ENCODE data around the gene GATD1. TPM values are rescaled to one million over a fixed set of nuclear protein-coding genes. Genes with fewer than 3 reads are reported as not detected.
A peak's percentile ranks its signal among the peaks of the same experiment; 100 is the strongest.

GATD1 gene
- total RNA-seq, 2 experiments from 2014 or later = 109 to 117 TPM

GRCh38 chr11:746289-747157 is 30.8 kb downstream of the GATD1 start:
- POLR2A ChIA-PET = interaction anchor here (1.2 to 1.9 kb wide), 3 partner anchors 10 to 30 kb away, joined by 5 to 7 read pairs (median 6); no protein-coding TSS in a partner anchor
- peak overlapping the region; percentile 59; the same call in 1 of the 2 replicates for H2AFZ ChIP-seq (ENCODE audit: low read length)
- H4K20me1 ChIP-seq (ENCODE audit: insufficient read depth, low read length) = peaks cover 6% of the 10 kb centered on the region; the same call in 1 of the 2 replicates
- BruUV-seq (replicated peaks) = no TSS peak
- H3K79me2 ChIP-seq (ENCODE audit: insufficient read depth, low read depth, low read length) = peaks cover 41% of the 10 kb centered on the region
- peak; percentile 35 for DNase-seq (ENCODE audit: low spot score)
- TF ChIP-seq EZH2phosphoT487 (IDR thresholded peaks at IDR 0.05; ENCODE audit: borderline replicate concordance, low read depth, low read length) = no peak
- TF ChIP-seq, protein P1, sequence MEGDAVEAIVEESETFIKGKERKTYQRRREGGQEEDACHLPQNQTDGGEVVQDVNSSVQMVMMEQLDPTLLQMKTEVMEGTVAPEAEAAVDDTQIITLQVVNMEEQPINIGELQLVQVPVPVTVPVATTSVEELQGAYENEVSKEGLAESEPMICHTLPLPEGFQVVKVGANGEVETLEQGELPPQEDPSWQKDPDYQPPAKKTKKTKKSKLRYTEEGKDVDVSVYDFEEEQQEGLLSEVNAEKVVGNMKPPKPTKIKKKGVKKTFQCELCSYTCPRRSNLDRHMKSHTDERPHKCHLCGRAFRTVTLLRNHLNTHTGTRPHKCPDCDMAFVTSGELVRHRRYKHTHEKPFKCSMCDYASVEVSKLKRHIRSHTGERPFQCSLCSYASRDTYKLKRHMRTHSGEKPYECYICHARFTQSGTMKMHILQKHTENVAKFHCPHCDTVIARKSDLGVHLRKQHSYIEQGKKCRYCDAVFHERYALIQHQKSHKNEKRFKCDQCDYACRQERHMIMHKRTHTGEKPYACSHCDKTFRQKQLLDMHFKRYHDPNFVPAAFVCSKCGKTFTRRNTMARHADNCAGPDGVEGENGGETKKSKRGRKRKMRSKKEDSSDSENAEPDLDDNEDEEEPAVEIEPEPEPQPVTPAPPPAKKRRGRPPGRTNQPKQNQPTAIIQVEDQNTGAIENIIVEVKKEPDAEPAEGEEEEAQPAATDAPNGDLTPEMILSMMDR (conservative IDR thresholded peaks at IDR 0.05; ENCODE audit: low read length) = no peak
- peaks cover 22% of the 10 kb centered on the region for H3K36me3 ChIP-seq (ENCODE audit: insufficient read depth, low read length)
- H3K9me2 ChIP-seq (ENCODE audit: insufficient read depth, low read length) = no peaks in the 10 kb centered on the region
- intact Hi-C loops (cut with micrococcal nuclease; ENCODE audit: unreplicated experiment) = loop anchor here (1.0 to 5.0 kb wide), 2 partner anchors 30 to 51 kb away; partner anchors contain the start of gene SLC25A22
- H3K9me3 ChIP-seq (ENCODE audit: low read length) = no peaks in the 10 kb centered on the region
- CTCF ChIA-PET (ENCODE audit: unreplicated experiment) = no interaction called here
- H3K27ac ChIP-seq (ENCODE audit: low read depth, low read length, poor library complexity, severe bottlenecking) = peak overlapping the region; percentile 68
- H3K4me2 ChIP-seq (ENCODE audit: low read length) = peak overlapping the region; percentile 79
- peak overlapping the region; percentile 93 for H3K4me3 ChIP-seq (ENCODE audit: low read depth, low read length, poor library complexity, severe bottlenecking)
- peaks cover 22% of the 10 kb centered on the region for H3K4me1 ChIP-seq (ENCODE audit: insufficient read depth, low read length, poor library complexity, severe bottlenecking)

DNA sequence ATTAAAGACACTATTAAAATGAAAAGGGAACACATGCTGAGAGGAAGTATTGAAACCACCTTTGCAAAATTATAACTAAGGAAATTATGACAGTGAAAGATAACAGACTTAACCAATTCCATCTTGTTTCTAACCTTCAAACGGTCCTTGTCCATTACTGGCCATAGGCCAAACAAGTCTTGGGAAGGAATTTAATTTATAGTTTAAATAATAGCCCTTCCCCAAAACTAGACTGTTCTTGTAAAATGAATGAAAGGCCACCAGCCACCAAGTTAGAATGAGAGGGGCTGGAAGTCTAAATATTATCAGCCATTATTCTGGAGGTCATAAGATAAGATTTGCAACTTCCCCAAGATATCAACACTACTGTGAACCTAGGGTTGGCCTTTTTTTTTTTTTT is 31.9 kb downstream of the GATD1 start:
- POLR2A ChIA-PET = interaction anchor here (0.6 to 0.9 kb wide), 2 partner anchors 19 to 49 kb away, joined by 3 read pairs; no protein-coding TSS in a partner anchor
- no TSS peak for BruUV-seq (replicated peaks)
- Histone ChIP-seq H3K4me3 (ENCODE audit: low read depth, low read length, poor library complexity, severe bottlenecking) (no peak overlapping the region), H4K20me1 (ENCODE audit: insufficient read depth, low read length) (peaks cover 6% of the 10 kb centered on the region; the same call in 1 of the 2 replicates), H2AFZ (ENCODE audit: low read length) (no peak overlapping the region), H3K4me2 (ENCODE audit: low read length) (no peak overlapping the region), H3K4me1 (ENCODE audit: insufficient read depth, low read length, poor library complexity, severe bottlenecking) (peaks cover 22% of the 10 kb centered on the region), H3K27ac (ENCODE audit: low read depth, low read length, poor library complexity, severe bottlenecking) (no peak overlapping the region), H3K36me3 (ENCODE audit: insufficient read depth, low read length) (peaks cover 15% of the 10 kb centered on the region), H3K9me2 (ENCODE audit: insufficient read depth, low read length) (no peaks in the 10 kb centered on the region), H3K79me2 (ENCODE audit: insufficient read depth, low read depth, low read length) (peaks cover 31% of the 10 kb centered on the region), H3K9me3 (ENCODE audit: low read length) (no peaks in the 10 kb centered on the region)
- DNase-seq (ENCODE audit: low spot score) = no peak
- intact Hi-C loops (cut with micrococcal nuclease; ENCODE audit: unreplicated experiment) = loop anchor here (5.0 kb wide), 1 partner anchor 52 kb away; the partner anchor contains the start of gene SLC25A22
- CTCF ChIA-PET (ENCODE audit: unreplicated experiment) = no interaction called here
- no peak for TF ChIP-seq EZH2phosphoT487 (IDR thresholded peaks at IDR 0.05; ENCODE audit: borderline replicate concordance, low read depth, low read length)
- TF ChIP-seq, protein P1 (conservative IDR thresholded peaks at IDR 0.05; ENCODE audit: low read length) = no peak
